Breast epithelium (tissue), 3 donors: ENCODE measurements around the gene CCDC74A.

ENCODE experiments used
- CTCF ChIP-seq, 3 donors: fragments of 450-650 bp; IDR thresholded peaks; one replicate each; pipeline ENCODE4 v1.5.1; 2016 to 2017; ENCODE audit warnings: antibody characterized with exemption in 3 of 3, mild to moderate bottlenecking in 3 of 3, moderate library complexity in 3 of 3
- POLR2AphosphoS5 ChIP-seq, 3 donors: sonication (generic); formaldehyde crosslinking; IDR thresholded peaks; one replicate each; pipeline ENCODE4 v1.6.1; 2017; ENCODE audit warnings: antibody characterized with exemption in 3 of 3

GRCh38 chr2:131521961-131522781, 5.5 kb upstream of the CCDC74A start:
- TF ChIP-seq CTCF (IDR thresholded peaks at IDR 0.05) (no peak), POLR2AphosphoS5 (IDR thresholded peaks at IDR 0.05) (no peak)
